ENCODE measurements around the gene SLC2A9.

Gene SLC2A9

DNA sequence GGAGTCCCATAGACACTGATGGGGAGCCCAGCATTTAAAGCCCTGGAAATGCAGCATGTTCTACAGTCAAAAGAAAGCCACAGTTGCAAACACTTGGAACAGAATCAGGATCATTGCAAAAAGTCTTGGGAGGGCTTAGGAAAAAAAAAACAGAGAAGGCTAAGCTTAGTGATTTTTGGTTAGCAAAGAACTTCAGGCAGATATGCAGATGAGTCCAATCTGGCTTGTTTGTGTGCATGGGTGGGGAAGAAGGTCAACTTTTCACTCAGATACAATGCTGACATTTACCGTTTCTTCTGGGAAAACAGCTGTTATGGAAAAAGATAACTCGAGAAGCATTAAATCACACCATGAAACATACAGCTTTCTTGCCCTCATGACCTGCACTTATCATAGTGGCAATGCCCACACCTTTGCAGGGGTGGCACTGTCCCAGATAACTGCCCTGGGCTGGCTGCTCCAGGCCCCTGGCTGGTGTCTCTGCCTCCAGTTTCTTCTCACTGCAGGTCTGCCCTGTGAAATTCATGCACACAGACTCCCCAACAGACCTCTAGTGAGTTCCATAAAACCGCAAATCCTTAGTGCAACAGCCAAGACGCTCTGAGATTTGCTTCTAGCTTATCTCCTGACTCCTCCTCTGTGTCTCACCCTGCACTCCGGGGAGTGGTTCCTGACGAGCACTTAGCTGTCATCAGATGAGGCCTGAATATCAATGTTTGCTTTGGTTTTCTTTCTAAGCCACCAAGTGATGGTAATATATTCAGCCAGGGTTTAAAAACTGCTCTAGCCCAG, 140.7 kb downstream of the SLC2A9 start:
- DNase-seq, result no peak

DNA sequence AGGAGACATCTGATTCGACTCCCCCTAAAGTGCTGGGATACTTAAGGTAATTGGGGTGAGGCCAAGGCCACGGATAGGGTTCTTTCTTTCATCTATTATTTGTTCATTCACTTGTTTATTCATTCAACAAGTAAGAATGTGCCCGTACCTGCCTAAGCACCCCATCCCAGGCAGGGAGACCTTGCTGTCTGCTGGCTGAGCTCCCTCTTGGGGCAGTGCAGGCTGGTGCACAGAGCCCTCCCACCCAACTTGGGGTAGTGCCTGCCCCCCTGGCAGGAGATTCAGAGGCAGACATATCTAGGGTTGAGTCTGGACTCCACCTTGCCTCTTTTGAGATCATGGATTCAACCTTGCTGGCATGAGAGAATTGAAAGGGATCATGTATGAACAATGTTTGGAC, 144.2 kb downstream of the SLC2A9 start:
- no peak for DNase-seq

DNA sequence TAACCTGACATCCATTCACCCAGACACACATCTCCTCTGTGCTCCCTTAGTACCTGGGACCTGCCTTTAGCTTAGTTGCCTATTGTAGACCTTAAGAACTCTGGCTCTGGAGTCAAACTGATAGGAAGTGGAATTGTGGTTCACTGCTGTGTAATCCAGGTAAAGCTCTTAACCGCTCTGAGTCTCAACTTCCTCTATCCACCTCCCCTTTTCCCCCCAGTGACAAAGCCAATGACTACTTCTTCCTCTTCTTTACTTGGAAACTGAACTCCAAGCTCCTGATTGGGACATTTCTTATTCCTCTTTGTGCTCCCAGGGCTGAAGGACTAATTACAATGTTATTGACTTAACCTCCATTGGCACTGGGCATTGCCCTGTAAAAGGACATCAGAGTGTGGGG, 145.8 kb downstream of the SLC2A9 start:
- DNase-seq, result no peak

DNA sequence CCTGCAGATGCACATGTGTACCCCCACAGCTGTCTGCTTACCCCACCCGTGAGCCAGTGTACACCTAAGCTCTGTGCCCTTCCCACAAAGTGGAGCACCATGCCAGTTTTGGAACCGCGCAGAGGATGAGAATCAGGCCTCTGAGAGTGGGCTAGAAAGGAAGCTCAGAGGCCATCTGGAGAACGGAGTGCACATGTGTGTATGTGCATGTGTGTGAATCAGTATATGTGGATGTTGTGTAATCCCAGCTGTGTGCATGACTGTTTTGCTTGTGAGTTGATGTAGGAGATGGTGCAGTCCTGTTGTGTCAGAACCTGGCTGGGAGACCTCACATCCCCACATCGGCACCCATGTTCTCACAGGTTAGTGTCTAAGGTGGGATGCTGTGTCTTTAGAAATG, 146.9 kb downstream of the SLC2A9 start:
- DNase-seq, result no peak

DNA sequence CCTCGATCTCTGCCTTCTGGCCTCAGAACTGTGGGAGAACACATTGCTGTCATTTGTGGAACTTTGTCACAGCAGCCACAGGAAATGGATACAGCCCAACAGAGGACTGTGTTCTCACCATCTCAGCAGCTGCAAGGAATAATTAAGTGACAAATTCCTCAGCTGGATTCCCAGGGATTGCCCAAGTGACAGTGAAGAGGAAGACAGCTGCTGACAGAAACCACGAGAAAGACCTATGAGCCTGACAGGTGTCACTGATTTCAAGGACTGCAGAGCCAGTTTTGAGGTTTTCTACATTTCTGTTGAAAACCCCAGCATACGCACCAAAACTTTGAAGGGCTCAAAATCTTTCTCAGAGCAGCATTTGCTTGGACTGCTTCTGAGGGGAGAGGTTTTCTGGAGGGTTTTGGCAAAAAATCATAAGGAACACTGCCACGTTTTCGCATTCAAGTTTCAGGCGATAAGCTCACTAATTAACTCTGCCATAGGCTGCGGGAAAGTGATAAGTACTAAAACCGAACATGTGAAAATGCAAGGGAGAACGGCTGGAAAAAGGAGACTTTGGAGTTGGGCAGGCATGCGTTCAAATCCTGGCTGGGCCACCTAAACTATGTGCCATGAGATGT, 151.0 kb downstream of the SLC2A9 start:
- DNase-seq, result no peak

DNA sequence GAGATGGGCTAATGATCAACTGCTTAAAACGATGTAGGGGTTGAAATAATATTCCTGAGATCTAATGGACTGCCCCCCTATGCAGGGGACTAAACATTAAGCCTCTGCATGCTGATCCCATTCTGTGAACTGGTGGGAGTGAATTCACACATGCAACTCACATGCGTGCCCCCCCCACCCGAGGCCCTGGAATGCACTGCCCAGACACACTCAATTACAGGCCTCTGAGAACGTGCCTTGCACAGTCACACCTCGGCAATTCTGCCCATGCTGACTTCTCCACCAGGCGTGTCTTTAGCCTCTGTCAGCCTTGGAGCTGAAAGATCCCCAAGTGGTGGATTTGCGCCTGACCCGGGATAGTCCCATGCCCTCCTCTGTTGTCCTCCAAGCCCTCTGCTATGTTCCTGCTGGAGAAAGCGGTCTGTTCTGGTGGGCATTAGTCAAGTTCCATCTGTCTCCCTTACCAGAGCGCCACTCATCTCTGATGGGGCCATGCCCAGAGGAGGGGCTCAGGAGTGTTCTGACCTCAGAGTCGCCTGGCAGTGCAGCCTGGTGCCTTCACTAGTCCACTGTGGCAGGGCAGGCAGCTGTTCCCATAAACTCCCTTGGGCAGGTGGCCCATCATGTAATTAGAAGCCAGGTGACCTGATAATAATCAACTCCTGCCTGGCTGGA, 153.4 kb downstream of the SLC2A9 start:
- DNase-seq, result no peak

DNA sequence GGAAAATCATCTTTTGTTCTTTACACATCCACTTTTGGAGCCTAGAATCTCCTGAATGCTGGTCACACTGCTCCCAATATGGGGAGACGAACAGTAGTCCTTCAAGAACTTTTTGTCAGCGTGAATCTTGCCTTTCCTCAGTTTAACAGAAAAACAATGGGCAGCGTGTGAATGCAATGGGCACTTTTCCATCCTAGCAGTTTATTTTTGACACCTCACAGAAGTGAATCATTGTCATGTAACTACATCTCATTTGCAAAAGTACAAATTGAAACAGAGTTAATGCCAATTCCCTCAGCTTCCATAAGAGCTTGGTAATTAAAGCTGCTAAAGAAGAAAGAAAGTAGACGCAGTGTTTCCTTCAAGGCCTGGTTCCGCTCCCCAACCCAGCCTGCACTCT, 154.4 kb downstream of the SLC2A9 start:
- DNase-seq, result no peak

DNA sequence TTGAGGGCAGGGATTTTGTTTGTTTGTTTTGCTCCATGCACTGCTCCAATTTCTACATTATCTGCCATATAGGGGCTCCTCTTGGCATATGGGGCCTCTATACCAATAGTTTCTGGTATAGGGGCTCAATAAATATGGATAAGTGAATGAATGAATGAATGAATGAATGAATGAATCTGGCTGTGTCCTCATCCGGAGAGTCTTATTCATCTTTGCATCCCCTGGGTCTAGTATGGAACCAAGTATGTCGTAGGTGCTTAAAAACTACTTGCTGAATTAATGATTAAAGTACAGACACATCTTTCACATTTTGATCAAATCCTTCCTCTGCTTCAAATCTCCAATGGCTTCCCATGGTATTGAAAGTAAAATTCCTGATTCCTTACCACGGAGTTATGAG, 159.7 kb downstream of the SLC2A9 start:
- DNase-seq, result no peak

DNA sequence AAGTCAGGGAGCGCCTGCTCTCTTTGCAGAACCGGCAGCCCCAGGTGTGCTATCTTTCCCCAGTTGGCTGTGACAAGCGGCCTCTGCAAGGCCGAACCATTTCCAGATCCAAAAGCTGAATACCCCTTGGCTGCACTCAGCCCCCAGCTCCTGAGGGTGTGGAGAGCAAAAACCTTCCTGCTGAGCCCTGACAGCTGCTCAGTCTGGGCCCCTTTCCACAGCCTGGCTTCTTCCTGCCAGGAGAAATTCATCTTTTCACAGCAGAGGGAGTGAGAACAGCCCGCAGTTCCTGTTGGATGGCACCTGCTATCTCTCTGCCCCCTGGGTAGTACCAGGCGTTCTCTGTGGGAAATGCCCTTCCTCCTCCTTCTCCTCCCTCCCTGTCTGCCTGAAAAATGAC, 161.5 kb downstream of the SLC2A9 start:
- no peak for DNase-seq

DNA sequence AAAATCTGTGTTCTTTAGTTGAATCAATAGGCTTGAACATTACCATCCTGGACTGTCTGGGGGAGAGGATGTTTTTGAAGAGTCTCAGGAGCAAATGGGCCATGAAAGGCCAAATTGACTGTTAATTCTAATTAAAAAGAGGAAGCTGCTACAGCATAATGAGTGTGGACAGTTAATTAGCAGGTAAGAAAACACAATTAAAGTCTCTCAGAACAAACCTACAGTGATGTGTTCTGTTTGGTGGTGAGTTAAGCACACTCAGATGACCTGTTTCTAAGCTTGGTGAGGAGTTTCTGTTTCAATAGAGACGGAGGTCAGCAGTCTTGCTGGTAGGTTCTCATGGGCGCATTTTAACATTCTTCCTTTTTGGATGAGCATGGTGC, 171.8 kb downstream of the SLC2A9 start:
- DNase-seq, result no peak

DNA sequence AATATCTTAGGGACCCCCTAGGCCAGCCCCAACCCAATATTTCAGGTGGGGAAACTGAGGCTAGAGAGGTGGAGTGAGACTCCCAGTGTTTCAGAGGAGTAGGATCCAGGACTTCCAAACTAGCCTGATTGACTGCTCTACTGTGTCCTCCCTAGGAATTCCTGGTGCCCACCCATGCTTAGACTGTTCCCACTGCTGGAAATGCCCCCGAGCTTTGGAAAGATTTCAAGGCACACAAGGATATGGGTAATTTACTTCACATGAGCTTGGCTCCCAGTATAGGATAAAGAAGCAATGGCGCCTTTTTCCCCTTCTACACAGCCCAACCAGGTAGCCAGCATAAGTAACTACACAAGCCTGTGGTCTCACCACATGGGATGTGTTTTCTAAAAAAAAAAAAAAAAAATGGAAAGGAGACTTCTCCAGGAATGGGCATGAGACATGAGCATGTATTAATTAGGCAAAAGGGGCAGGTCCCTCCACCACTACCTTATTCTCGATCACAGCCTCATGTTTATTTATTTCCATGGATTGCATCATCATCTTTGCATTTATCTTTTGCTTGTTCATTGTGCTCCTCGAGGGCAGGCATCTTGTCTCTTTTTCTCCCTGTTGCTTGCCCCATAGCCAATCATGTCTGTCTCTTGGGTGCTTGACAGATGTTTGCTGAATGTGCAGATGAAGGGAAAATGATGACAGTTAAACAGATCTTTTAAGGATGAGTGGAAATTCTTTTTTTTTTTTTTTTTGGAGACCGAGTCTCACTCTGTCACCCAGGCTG, 173.1 kb downstream of the SLC2A9 start:
- DNase-seq, result no peak

DNA sequence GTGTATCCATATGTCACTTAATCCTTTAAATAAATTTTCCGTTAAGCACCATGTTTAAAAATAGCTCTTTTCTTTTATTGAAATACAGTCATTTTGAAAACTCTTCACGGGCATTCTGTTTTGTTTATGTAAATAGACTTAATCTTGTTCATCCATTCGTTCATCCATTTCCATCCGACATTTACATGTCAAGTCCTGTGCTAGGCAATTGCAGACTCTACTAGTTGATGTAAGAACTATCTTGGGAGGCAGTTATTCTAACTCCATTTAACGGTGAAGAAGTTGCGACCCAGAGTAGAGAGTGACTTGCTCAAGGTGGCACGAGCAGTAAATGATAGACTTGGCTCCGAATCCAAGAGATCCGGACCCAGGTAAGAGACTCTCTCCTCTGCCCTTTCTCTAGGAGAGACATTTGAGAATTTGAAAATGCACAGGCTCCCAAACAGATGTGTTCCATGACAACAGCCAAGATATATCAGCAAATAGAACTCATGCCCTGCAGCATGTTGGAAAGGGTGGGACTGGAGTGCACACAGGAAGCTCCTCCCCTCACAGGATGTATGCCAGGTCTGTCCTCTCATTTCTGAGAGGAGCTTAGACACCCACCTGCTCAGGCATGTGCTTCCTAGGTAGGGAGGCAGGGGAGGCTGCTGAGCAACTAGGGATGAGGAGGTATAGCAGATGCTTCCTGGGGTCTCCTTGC, 175.4 kb downstream of the SLC2A9 start:
- no peak for DNase-seq

DNA sequence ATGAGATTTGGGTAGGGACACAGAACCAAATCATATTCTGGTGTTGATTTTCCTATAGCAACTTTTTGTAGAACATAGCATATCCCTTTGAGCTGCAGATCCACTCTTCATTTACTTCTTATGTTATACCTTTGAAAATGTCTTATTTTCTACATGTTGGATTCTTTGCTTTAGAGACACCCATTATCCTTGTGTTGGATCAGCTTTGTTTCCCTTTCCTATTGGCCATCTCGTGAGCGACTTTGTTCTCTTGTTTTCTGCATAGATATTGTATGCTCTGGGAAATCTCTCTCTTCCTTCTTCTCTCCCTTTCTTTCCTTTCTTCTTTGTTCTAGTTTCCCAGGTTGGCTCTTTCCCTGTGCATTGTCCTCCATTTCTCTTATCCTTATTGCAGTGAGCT, 180.2 kb downstream of the SLC2A9 start:
- no peak for DNase-seq

DNA sequence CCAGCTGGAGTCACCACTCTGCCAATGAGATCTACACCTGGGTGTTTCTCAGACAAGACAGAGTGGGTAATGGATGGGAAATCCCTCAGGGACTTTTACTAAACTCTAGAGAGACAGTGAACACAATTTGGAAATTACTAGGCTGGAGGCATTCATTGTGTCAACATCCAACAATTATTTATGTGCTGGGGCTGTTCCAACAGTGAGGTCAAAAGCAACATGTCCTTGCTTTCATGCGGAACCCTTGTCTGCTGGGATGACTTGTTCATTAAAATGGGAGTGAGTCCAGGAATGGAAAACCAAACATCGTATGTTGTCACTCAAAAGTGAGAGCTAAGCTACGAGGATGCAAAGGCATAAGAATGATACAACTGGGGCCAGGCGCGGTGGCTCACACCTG, 185.9 kb downstream of the SLC2A9 start:
- DNase-seq, result no peak

DNA sequence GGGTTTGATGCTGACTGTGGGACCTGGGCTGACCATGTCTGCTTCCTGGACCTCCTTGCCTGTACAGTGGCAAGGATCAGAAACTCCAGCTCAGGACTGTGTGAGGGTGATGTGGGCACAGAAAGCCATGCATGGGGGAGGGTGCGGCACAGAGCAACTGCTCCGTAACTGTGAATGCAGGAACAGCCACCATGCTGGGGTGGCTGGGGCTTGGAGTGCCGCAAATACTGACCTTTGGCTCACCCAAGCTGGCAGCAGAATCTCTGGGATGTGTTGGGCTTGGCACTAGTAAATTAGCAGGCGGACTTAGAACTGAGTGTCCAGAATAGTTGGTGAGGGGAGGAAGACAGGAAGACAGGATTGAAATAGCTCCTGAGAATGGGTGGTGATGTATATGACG, 187.9 kb downstream of the SLC2A9 start:
- DNase-seq, result no peak

DNA sequence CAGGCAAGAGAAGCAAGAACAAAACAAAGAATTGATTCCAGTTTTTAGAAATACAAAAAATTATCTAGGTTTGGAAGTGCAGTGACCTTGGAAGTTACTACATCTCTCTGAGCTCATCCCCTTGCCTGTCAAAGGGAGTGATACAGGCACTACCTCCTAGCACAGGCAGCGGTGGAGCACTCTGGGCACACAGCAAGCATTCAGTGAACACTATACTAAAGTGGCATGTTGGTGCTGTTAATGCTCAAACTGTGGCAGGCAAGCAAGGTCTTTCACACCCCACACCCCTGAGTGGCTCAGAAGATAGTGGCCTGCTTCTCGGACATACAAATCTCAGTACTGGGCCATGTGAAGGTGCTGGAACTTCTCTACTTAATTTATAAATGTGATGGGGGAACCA, 188.7 kb downstream of the SLC2A9 start:
- DNase-seq, result no peak

DNA sequence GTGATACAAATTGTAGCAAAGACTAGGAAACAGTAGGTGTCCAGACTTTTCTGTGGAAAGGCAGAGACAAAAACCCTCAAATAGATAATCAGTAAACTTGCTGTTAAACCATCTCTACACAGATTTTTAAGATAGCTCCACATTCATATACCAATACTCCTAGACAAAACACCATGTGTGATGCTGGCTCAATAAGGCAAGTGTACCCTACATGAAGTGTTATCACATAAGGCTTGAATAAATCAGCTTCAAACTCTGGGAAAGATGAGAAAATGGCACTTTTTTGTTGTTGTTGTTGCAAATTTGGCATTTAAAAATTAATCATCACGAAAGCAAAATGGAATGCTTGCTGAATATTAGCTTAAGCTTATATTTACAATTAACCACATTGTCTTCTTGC, 194.7 kb downstream of the SLC2A9 start:
- no peak for DNase-seq

DNA sequence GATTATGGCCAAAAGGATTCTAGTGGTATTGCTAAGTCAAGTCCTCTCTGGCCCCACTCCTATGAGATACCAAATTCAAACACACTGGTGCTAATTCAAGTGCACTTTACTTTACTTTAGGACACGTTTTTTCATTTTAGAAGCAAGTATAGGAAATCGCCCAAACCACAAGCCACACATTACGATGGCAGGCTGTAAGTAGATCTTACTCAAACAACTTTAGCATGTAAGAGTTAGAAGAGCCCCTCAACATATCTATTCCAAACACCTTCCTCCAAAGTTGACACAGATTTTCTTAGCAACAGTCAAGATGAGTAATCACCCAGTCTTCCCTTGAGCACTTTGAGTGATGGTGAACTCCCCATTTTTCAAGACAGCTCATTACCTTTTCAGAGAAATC, 196.2 kb downstream of the SLC2A9 start:
- no peak for DNase-seq

DNA sequence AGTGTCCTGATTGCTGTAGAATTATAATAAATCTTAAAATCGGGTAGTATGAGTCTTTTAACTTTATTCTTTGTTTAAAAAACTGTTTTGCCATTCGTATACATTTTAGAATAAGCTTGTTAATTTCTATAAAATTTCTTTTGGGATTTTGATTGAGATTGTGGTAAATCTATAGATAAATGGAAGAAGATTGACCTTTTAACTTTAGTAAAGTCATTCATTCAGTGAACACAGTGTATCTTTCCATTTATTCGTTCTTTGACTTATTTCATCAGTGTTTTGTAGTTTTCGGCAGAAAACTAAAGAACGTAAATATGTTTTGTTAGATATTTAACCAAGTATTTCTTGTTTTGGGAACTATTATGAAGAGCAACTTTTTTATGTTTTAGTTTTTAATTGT, 201.0 kb downstream of the SLC2A9 start:
- no peak for DNase-seq

DNA sequence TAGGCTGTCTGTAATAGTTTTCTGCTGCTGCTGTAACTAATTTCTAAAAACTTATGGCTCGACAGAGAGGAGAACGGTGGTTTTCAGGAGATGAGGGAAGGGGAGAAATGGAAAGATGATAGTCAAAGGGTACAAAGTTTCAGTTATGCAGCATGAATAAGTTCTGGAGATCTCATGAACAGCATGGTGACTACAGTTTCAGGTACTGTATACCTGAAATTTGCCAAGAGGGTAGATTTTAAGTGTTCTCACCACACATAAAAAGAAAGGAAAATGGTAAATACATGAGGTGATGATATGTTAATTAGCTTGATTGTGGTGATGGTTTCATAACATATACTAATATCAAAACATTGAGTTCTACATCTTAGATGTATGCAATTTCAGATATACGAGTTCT, 205.0 kb downstream of the SLC2A9 start:
- DNase-seq, result no peak

DNA sequence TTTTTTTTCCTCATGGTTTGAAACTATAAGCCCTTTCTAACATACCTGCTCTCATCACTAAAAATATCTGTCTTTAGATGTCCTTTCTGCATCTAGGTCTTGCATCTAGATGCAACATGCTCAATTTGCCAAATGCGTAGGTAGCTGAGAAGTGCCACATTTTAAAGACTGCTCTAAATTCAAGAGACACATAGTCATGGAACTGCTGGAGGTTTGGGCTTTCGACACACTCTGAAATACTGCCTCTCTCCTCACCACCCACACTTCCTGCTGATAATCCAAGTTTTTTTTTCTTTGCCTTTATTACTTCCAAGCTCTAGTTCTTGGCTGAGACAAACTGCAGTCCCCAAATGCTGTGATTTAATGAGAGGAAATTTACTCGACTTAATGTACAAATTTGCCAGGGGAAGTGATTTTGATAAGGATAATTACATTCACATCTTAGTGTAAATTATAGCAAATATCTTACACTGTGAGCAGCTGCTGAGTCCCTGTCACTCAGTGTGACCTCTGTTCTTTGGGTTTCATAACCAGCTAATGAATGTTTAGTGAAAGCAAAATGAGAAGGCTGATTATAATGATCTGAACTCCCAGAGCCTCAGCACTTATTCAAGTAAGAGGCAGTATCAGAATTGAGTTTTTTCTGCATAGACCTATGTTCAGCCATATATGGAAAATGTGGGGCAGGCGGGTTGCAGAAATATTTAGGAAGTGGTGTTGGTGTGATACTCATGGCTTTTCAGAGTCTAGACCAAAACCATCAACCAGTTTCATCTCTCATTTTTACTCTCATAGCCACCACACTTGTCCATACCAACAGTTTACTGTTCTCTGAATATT, 208.6 kb downstream of the SLC2A9 start:
- no peak for DNase-seq

DNA sequence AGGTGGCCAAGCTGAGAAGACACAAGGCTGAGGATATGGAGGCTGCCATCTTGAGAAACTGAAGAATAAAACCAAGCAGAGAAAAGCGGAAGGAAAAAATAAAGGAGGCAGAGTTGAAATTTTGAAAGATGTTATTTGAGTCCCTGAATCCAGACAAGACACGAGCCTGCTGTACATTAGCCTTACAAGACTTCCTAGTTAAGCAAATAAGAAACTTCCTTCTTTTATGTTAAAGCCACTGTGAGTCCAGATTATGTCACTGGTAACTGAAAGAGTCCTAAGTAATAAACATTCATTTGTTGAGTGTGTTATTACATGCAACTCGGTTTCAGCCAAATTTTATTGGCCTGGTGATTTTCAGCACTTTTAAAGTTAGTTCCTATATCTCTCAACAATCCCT, 209.5 kb downstream of the SLC2A9 start:
- DNase-seq, result no peak

Measured in activated CD4-positive, alpha-beta T cell treated with anti-CD3 and anti-CD28 coated beads for 1 hour (primary cell).